GM12872 (cell line): ENCODE measurements around the gene ARHGAP29.

Experiments
- TF ChIP-seq, protein P1 (sequence below): IDR thresholded peaks from 3 replicates; pipeline ENCODE4 v1.5.1; 2011; ENCODE audit warnings: low read depth, mild to moderate bottlenecking, low read length, moderate library complexity; ENCODE audit not compliant: insufficient read depth

The ARHGAP29 gene

GRCh38 chr1:94239796-94240195 lies 2.4 kb upstream of the ARHGAP29 start:
- TF ChIP-seq, protein P1, sequence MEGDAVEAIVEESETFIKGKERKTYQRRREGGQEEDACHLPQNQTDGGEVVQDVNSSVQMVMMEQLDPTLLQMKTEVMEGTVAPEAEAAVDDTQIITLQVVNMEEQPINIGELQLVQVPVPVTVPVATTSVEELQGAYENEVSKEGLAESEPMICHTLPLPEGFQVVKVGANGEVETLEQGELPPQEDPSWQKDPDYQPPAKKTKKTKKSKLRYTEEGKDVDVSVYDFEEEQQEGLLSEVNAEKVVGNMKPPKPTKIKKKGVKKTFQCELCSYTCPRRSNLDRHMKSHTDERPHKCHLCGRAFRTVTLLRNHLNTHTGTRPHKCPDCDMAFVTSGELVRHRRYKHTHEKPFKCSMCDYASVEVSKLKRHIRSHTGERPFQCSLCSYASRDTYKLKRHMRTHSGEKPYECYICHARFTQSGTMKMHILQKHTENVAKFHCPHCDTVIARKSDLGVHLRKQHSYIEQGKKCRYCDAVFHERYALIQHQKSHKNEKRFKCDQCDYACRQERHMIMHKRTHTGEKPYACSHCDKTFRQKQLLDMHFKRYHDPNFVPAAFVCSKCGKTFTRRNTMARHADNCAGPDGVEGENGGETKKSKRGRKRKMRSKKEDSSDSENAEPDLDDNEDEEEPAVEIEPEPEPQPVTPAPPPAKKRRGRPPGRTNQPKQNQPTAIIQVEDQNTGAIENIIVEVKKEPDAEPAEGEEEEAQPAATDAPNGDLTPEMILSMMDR: no peak

DNA sequence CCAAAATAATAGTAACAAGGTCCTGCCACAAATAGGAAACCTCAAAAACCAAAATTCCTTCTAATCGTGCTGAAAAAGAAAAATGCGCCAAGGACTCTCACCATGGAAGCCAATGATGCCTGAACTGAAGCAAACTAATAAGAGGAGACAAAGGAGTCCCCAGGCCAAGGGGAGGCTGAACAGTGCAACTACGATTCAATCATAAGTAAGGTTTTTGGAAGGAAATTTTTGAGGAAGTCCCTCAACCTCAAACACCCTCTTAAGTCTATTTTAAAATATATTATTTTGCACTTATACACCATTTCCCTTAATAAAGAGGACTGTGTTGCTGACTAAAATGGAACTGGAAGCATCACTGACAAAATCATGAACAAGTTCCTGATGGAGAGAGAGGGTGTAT lies 1.7 kb upstream of the ARHGAP29 start:
- TF ChIP-seq, protein P1: no peak

DNA sequence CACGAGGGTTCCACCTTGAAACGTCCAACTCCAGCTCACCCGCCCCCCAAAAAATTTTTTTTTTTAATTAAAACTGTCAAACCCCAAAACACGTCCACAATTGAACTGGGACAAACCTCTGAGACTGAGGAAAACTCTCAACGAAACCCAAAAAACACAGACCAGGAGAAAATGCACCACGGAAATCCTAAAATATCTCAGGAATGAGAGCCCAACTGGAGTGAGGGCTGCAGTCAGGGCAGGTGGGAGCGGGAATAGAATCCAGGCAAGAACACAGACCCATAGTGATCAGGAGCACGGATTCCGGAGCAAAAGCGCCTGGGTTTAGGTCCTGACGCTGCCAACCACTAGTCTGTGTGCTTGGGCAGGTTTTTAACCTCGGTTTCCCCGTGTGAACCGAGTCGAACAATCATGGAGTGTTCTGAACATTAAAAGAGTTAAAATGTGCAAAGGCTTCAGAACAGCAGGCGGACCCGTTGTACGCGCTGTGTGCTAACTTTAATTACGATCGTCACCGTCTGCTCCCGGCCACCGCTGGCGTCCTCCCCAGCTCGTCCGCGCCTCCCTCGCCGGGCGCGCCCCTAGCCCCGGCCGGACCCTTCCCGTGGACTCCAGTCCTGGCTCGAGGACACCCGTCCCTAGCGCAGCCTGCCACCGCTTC lies 624 bp downstream of the ARHGAP29 start:
- TF ChIP-seq, protein P1: no peak

DNA sequence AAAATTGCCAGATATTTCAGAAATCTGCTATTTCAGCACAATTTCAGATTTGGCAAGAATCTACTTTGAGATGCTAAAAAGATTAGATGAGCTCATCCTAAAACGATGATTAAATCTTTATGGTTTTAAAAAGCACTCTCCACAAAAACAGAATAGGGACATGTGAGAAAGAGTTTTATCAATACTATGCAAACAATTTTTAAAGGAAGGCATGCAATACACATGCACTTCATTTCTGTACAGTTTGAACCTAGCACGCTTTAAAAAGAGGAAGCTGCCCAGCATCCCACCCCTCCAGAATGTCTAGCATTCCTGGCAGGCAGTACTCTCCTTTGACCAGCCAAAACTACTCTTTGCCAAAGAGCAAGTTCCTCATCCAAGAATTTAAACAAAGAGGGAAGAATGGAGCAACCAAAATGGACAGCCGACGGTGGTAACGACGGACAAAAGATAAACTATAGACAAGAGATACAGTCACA lies 1.3 kb downstream of the ARHGAP29 start:
- TF ChIP-seq, protein P1: no peak

- TF ChIP-seq, protein P1: no peak
These were observed 2.0 kb downstream of the ARHGAP29 start for GRCh38 chr1:94235189-94236012.

DNA sequence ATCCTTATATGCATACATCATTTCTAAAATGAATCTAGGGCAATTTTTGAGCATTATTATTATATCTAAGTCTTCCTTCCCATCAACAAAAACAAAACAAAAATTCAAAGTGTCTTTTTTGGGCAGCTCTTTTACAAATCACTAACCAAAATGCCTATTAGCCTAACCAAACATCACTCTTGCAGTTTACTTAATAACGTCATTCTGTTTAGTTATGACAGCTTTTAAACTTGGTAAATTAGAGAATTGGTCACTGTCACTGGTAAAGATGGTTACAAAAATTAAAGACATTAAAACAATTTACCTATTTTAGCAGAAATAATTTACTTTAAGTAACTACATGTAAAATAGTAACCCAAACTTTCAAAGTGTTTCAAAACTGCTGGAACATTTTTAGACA lies 2.8 kb downstream of the ARHGAP29 start:
- TF ChIP-seq, protein P1: no peak

DNA sequence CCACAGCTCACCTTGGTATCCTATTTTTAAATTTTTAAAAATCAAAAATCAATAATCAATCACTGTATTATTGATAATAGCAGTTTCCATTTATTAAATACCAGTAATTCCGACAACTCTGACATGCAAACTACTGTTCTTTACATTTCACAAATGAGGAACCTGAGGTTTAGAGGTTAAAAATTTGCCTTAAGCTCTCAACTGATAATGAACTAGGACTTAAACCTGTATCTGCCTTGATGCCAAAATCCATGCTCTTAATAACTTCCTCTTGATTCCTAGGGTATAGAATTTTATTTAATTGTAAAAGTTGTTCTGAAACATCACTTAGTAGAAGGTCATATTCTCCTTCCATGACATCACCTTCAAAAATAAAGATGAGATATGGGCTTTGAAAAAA lies 5.6 kb downstream of the ARHGAP29 start:
- TF ChIP-seq, protein P1: no peak
